Cardiac fibroblast (primary cell): ENCODE measurements around the gene COL25A1.

Experiments used
- DNase-seq, 2 donors: peaks; one replicate each; pipeline versions ENCODE4 v3.0.0 to v3.0.0-alpha.2; 2010; ENCODE audit warnings: low read depth in 2 of 2
- H3K4me3 ChIP-seq, 2 donors: replicated peaks in 1 of 2; 1 replicate in 1 of 2; 2 replicates in 1 of 2; pipeline ENCODE4 v1.5.1; 2011; ENCODE audit warnings: low read depth in 2 of 2, low read length in 2 of 2, mild to moderate bottlenecking in 2 of 2, moderate library complexity in 1 of 2
- CTCF ChIP-seq: IDR thresholded peaks from one replicate; pipeline ENCODE4 v1.5.1; 2011; ENCODE audit warnings: low read depth, mild to moderate bottlenecking, low read length, inconsistent platforms

The COL25A1 gene

GRCh38 chr4:109199585-109199984 lies 102.9 kb downstream of the COL25A1 start:
- TF ChIP-seq CTCF, result no peak
- no peak overlapping the region for H3K4me3 ChIP-seq
- no peak for DNase-seq

GRCh38 chr4:109195646-109196045 lies 106.8 kb downstream of the COL25A1 start:
- DNase-seq, result no peak
- H3K4me3 ChIP-seq, result no peak overlapping the region
- no peak for TF ChIP-seq CTCF

- H3K4me3 ChIP-seq, result no peak overlapping the region
- no peak for TF ChIP-seq CTCF
- DNase-seq, result no peak
Observed at GRCh38 chr4:109191216-109191615, 111.2 kb downstream of the COL25A1 start.

- no peak for DNase-seq
- no peak overlapping the region for H3K4me3 ChIP-seq
- no peak for TF ChIP-seq CTCF
Observed at GRCh38 chr4:109186458-109186945, 116.0 kb downstream of the COL25A1 start.

GRCh38 chr4:109185951-109186350 lies 116.5 kb downstream of the COL25A1 start:
- no peak for DNase-seq
- no peak for TF ChIP-seq CTCF
- no peak overlapping the region for H3K4me3 ChIP-seq

GRCh38 chr4:109185548-109185947 lies 116.9 kb downstream of the COL25A1 start:
- DNase-seq, result no peak
- H3K4me3 ChIP-seq, result no peak overlapping the region
- no peak for TF ChIP-seq CTCF

- no peak overlapping the region for H3K4me3 ChIP-seq
- no peak for TF ChIP-seq CTCF
- peak; percentile 18 to 21 for DNase-seq
Observed at GRCh38 chr4:109184491-109184961, 117.9 kb downstream of the COL25A1 start.
